T-helper 2 cell treated with Interferon-gamma antibody and Interleukin-4, amounts not matched to agents 100 ng/mL and 5 ng/mL, for 36 hours (primary cell): ENCODE results near the gene MAN1C1. TPM values are rescaled to one million over a fixed set of nuclear protein-coding genes. Genes with fewer than 3 reads are reported as not detected.
"Not testable (repeated sequence)": the region's sequence is repeated elsewhere in the genome, so short reads cannot be mapped to it uniquely, and the experiment has no call there.

ENCODE experiments used
- intact Hi-C: fragments of 100-400 bp; cut with micrococcal nuclease; formaldehyde crosslinking; loops from one replicate; pipeline ENCODE4 v1.15.1; 2023
- total RNA-seq: library from RNA; stranded (reverse); gene quantifications from 2 replicates; pipeline ENCODE4 v1.2.3, GENCODE V29; 2022

Gene MAN1C1
- total RNA-seq, 1 donor from 2014 or later = 12.1 TPM

GRCh38 chr1:25583519-25584370 lies 32.8 kb upstream of the MAN1C1 start:
- intact Hi-C loops = no loop called here

DNA sequence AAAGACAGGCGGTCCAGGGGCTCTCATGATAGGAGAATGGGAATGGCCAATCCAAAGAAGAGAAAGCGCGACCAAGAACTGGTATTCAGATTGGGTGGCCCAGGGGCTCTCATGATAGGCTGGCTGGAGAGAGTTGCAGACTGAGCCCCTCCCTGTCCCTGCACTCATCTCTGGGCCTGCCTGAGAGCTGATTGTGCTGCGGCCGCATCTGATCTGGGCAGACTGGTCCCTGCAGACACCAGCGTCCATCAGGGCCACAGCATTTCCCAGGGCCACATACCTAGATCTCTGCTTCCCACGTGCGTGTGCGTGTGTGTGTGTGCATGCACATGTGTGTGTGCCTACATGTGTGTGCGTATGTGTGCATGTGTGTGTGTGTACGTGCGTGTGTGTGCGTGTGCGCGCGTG lies 30.4 kb upstream of the MAN1C1 start:
- intact Hi-C loops = no loop called here

GRCh38 chr1:25587290-25587689 lies 29.3 kb upstream of the MAN1C1 start:
- intact Hi-C loops = no loop called here

- intact Hi-C loops = not testable (repeated sequence)
Observed at GRCh38 chr1:25588224-25588623, 28.4 kb upstream of the MAN1C1 start.

GRCh38 chr1:25588786-25589185 lies 27.8 kb upstream of the MAN1C1 start:
- intact Hi-C loops = not testable (repeated sequence)

GRCh38 chr1:25590096-25590824 lies 26.3 kb upstream of the MAN1C1 start:
- intact Hi-C loops = no loop called here

GRCh38 chr1:25593861-25594260 lies 22.7 kb upstream of the MAN1C1 start:
- intact Hi-C loops = no loop called here

- intact Hi-C loops = no loop called here
Observed at GRCh38 chr1:25594971-25595370, 21.6 kb upstream of the MAN1C1 start.

GRCh38 chr1:25596641-25597040 lies 19.9 kb upstream of the MAN1C1 start:
- intact Hi-C loops = not testable (repeated sequence)

GRCh38 chr1:25598879-25599278 lies 17.7 kb upstream of the MAN1C1 start:
- intact Hi-C loops = no loop called here

GRCh38 chr1:25599969-25600610 lies 16.5 kb upstream of the MAN1C1 start:
- intact Hi-C loops = no loop called here

DNA sequence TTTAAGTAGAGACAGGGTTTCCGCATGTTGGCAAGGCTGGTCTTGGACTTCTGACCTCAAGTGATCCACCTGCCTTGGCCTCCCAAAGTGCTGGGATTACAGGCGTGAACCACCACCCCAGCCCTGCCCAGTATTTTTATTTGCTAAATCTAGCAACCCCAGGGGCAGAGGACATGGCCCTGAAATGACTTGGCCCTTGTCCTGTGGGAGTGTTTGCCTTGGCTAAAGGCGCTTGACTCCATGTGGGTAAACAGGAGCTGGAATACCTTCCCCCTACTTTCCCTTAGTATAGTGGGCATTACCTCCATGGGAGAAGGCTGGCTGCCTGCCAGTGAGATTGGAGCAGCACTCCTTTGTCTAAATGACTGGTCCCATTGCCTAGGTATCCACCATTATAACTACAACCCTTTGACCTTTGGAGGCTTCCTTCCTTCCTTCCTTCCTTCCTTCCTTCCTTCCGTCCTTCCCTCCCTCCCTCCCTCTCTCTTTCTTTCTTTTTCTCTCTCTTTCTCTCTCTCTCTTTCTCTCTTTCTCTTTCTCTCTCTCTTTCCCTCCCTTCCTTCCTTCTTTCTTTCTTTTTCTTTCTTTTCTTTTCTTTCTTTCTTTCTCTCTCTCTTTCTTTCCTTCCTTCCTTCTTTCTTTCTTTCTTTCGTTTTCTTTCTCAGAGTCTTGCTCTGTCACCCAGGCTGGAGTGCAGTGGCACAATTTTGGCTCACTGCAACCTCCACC lies 15.5 kb upstream of the MAN1C1 start:
- intact Hi-C loops = not testable (repeated sequence)

GRCh38 chr1:25603779-25604538 lies 12.6 kb upstream of the MAN1C1 start:
- intact Hi-C loops = not testable (repeated sequence)

DNA sequence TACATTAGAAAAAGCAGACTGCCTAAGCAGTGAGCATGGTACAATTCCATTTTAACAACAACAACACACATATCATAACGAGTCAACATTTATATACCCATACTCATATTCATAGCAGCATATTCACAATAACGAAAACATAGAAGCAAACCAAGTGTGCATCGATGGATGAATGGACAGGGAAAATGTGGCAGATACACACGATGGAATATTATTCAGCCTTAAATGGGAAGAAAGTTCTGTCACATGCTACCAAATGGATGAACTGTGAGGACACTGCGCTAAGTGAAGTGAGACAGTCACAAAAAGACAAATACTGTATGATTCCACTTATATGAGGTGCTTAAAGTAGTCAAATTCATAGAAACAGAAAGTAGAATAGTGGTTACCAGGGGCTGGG lies 9.5 kb upstream of the MAN1C1 start:
- intact Hi-C loops = no loop called here

- intact Hi-C loops = loop anchor here (1.0 kb wide), 1 partner anchor 202 kb away; no protein-coding TSS in a partner anchor
Observed at GRCh38 chr1:25608488-25609178, 8.0 kb upstream of the MAN1C1 start.

- intact Hi-C loops = loop anchor here (2.0 kb wide), 1 partner anchor 187 kb away; no protein-coding TSS in a partner anchor
Observed at GRCh38 chr1:25609921-25610320, 6.7 kb upstream of the MAN1C1 start.

GRCh38 chr1:25610822-25611630 lies 5.6 kb upstream of the MAN1C1 start:
- intact Hi-C loops = loop anchor here (2.0 kb wide), 1 partner anchor 186 kb away; no protein-coding TSS in a partner anchor

- intact Hi-C loops = loop anchor here (2.0 kb wide), 1 partner anchor 185 kb away; no protein-coding TSS in a partner anchor
Observed at GRCh38 chr1:25611843-25612242, 4.7 kb upstream of the MAN1C1 start.

GRCh38 chr1:25612421-25612820 lies 4.2 kb upstream of the MAN1C1 start:
- intact Hi-C loops = no loop called here
